ENCODE results near the gene KHK. TPM values are rescaled to one million over a fixed set of nuclear protein-coding genes. Genes with fewer than 3 reads are reported as not detected.

Gene KHK
- total RNA-seq, 1 donor from 2014 or later: 3.3 TPM

GRCh38 chr2:27049422-27050280 is 36.9 kb upstream of the KHK start:
- H3K79me2 ChIP-seq (ENCODE audit: low read depth): peaks cover 3% of the 10 kb centered on the region
- peak overlapping the region; percentile 75 for H3K4me3 ChIP-seq
- peak overlapping the region; percentile 88 for H3K4me2 ChIP-seq
- no peaks in the 10 kb centered on the region for H3K27me3 ChIP-seq
- Mint-ChIP-seq H3K27ac (peak overlapping the region; percentile 100), H3K36me3 (peaks cover 22% of the 10 kb centered on the region), H3K27me3 (ENCODE audit: insufficient read depth, low read depth) (peaks cover 20% of the 10 kb centered on the region), H3K4me3 (peak overlapping the region; percentile 98), H3K9me3 (peaks cover 19% of the 10 kb centered on the region), H3K4me1 (peaks cover 32% of the 10 kb centered on the region)
- no peak for DNase-seq (ENCODE audit: low spot score)
- no peaks in the 10 kb centered on the region for H3K36me3 ChIP-seq
- TF ChIP-seq EZH2phosphoT487 (IDR thresholded peaks at IDR 0.05) (no peak), EZH2 (IDR thresholded peaks at IDR 0.05) (no peak), CTCF (IDR thresholded peaks at IDR 0.05) (no peak)
- no peaks in the 10 kb centered on the region for H3K9me3 ChIP-seq (ENCODE audit: low read depth)
- H4K20me1 ChIP-seq (ENCODE audit: low read depth): no peaks in the 10 kb centered on the region
- H3K4me1 ChIP-seq: peaks cover 5% of the 10 kb centered on the region
- no peak overlapping the region for H3K9ac ChIP-seq
- H3F3A ChIP-seq (ENCODE audit: low read depth): peaks cover 34% of the 10 kb centered on the region
- peak overlapping the region; percentile 47 for H3K27ac ChIP-seq
- peak overlapping the region; percentile 89 for H2AFZ ChIP-seq (replicated peaks)

GRCh38 chr2:27050281-27050995 is 36.1 kb upstream of the KHK start:
- Histone ChIP-seq H3K4me1 (peaks cover 5% of the 10 kb centered on the region), H2AFZ (replicated peaks) (peak overlapping the region; percentile 89), H3K36me3 (no peaks in the 10 kb centered on the region), H3K9me3 (ENCODE audit: low read depth) (no peaks in the 10 kb centered on the region), H3K27ac (peak overlapping the region; percentile 72), H3F3A (ENCODE audit: low read depth) (peaks cover 34% of the 10 kb centered on the region), H3K79me2 (ENCODE audit: low read depth) (peaks cover 3% of the 10 kb centered on the region), H4K20me1 (ENCODE audit: low read depth) (no peaks in the 10 kb centered on the region), H3K4me3 (peak overlapping the region; percentile 75), H3K9ac (no peak overlapping the region), H3K4me2 (peak overlapping the region; percentile 88), H3K27me3 (no peaks in the 10 kb centered on the region)
- DNase-seq (ENCODE audit: low spot score): peak; percentile 94
- TF ChIP-seq EZH2phosphoT487 (IDR thresholded peaks at IDR 0.05): no peak
- peak; percentile 40 for TF ChIP-seq CTCF (IDR thresholded peaks at IDR 0.05)
- TF ChIP-seq EZH2 (IDR thresholded peaks at IDR 0.05): peak; percentile 35
- Mint-ChIP-seq H3K4me1 (peaks cover 32% of the 10 kb centered on the region), H3K9me3 (peaks cover 19% of the 10 kb centered on the region), H3K4me3 (peak overlapping the region; percentile 98), H3K27me3 (ENCODE audit: insufficient read depth, low read depth) (peaks cover 20% of the 10 kb centered on the region), H3K27ac (peak overlapping the region; percentile 100), H3K36me3 (peaks cover 28% of the 10 kb centered on the region)

GRCh38 chr2:27050996-27051901 is 35.3 kb upstream of the KHK start, which contains the start of gene AGBL5:
AGBL5 (plus strand) TSS chr2:27051668; CDS start chr2:27052959, 1,291 bp downstream.
- peak; percentile 93 for DNase-seq (ENCODE audit: low spot score)
- H3K79me2 ChIP-seq (ENCODE audit: low read depth): peaks cover 3% of the 10 kb centered on the region
- peak within 1 kb of the TSS; percentile 72 for H3K27ac ChIP-seq
- no peaks in the 10 kb centered on the region for H3K27me3 ChIP-seq
- peak within 1 kb of the TSS; percentile 92 for H2AFZ ChIP-seq (replicated peaks)
- peaks cover 34% of the 10 kb centered on the region for H3F3A ChIP-seq (ENCODE audit: low read depth)
- peak within 1 kb of the TSS; percentile 100 for H3K27ac Mint-ChIP-seq
- TF ChIP-seq EZH2 (IDR thresholded peaks at IDR 0.05) (no peak), EZH2phosphoT487 (IDR thresholded peaks at IDR 0.05) (no peak), CTCF (IDR thresholded peaks at IDR 0.05) (no peak)
- peak within 1 kb of the TSS; percentile 88 for H3K4me2 ChIP-seq
- no peaks in the 10 kb centered on the region for H3K9me3 ChIP-seq (ENCODE audit: low read depth)
- H3K4me1 Mint-ChIP-seq: peaks cover 32% of the 10 kb centered on the region
- peak within 1 kb of the TSS; percentile 98 for H3K4me3 Mint-ChIP-seq
- H3K9me3 Mint-ChIP-seq: peaks cover 19% of the 10 kb centered on the region
- peak within 1 kb of the TSS; percentile 63 for H3K9ac ChIP-seq
- H3K4me3 ChIP-seq: peak within 1 kb of the TSS; percentile 75
- peaks cover 5% of the 10 kb centered on the region for H3K4me1 ChIP-seq
- peaks cover 31% of the 10 kb centered on the region for H3K36me3 Mint-ChIP-seq
- no peaks in the 10 kb centered on the region for H4K20me1 ChIP-seq (ENCODE audit: low read depth)
- H3K27me3 Mint-ChIP-seq (ENCODE audit: insufficient read depth, low read depth): peaks cover 22% of the 10 kb centered on the region
- H3K36me3 ChIP-seq: no peaks in the 10 kb centered on the region
